ENCODE measurements around the gene SMU1. TPM values are rescaled to one million over a fixed set of nuclear protein-coding genes. Genes with fewer than 3 reads are reported as not detected.
A peak's percentile ranks its signal among the peaks of the same experiment; 100 is the strongest.

Gene SMU1
- total and polyA plus RNA-seq, 2 of the 13 experiments (the other 11 are each of a cell fraction or from before 2014, with no cell fraction given), result 12.9 to 36.6 TPM

DNA sequence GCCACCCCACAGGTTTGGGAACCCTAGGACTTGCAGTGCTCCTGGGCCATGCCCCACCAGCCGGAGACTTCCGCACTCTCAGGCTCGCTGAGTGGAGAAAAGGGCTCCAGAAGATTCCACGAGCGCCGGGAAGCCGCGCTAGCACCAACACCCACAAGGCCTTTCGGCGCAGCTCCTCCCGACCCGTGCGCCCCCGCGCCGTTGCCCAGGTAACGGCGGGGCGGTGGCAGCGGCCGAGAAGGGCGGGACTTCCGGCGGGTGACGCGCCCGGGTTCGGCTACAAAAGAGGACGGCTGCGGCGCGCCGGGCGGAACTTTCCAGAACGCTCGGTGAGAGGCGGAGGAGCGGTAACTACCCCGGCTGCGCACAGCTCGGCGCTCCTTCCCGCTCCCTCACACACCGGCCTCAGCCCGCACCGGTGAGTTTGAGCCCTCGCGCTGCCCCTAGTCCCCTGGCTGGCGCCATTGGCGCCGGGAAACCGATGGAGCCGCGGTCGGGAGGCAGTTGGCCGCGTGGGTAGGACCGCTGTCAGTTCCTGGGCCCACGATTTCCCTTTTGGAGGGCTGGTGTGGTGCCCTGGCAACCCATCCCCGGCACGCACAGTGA lies 51.4 kb downstream of the SMU1 start, which contains the start of gene DNAJA1 (continued):
- TF ChIP-seq FOXO4 (CRISPR knock-in tag; conservative IDR thresholded peaks at IDR 0.05) (no peak), HNRNPK (IDR thresholded peaks at IDR 0.05; ENCODE audit: low read depth, low read length, poor library complexity, severe bottlenecking) (peak; percentile 8), ZNF33A (CRISPR knock-in tag; IDR thresholded peaks at IDR 0.05; ENCODE audit: borderline replicate concordance) (no peak), MIER3 (CRISPR knock-in tag; IDR thresholded peaks at IDR 0.05; ENCODE audit: borderline replicate concordance) (peak; percentile 59; the same call in 1 of the 2 replicates), HDAC6 (IDR thresholded peaks at IDR 0.05; ENCODE audit: low read depth, low read length) (0 out of 2 replicates have a peak, but pooled peaks have one; percentile 63), ZNF615 (CRISPR knock-in tag; IDR thresholded peaks at IDR 0.05; ENCODE audit: borderline replicate concordance) (0 out of 2 replicates have a peak, but pooled peaks have one; percentile 57), TBP (CRISPR knock-in tag; IDR thresholded peaks at IDR 0.05) (no peak), ZNF747 (CRISPR knock-in tag; IDR thresholded peaks at IDR 0.05; ENCODE audit: borderline replicate concordance) (no peak), ZNF382 (CRISPR knock-in tag; IDR thresholded peaks at IDR 0.05; ENCODE audit: borderline replicate concordance) (no peak), ZNF207 (IDR thresholded peaks at IDR 0.05; ENCODE audit: borderline replicate concordance) (no peak), PRMT3 (CRISPR knock-in tag; IDR thresholded peaks at IDR 0.05; ENCODE audit: borderline replicate concordance, low read depth) (peak; percentile 76), ZNF12 (CRISPR knock-in tag; IDR thresholded peaks at IDR 0.05) (0 out of 2 replicates have a peak, but pooled peaks have one; percentile 13), PRPF4 (IDR thresholded peaks at IDR 0.05; ENCODE audit: low read depth, low read length, poor library complexity, severe bottlenecking) (no peak), ZNF264 (CRISPR knock-in tag; IDR thresholded peaks at IDR 0.05) (peak; percentile 49; the same call in 1 of the 2 replicates), ZNF142 (CRISPR knock-in tag; IDR thresholded peaks at IDR 0.05) (peak; percentile 81), CBX1 (IDR thresholded peaks at IDR 0.05; ENCODE audit: low read depth) (no peak), SCMH1 (CRISPR knock-in tag; IDR thresholded peaks at IDR 0.05; ENCODE audit: borderline replicate concordance) (no peak), MAF1 (CRISPR knock-in tag; IDR thresholded peaks at IDR 0.05; ENCODE audit: borderline replicate concordance) (no peak; the same call in 1 of the 2 replicates), FOSL1 (CRISPR knock-in tag; IDR thresholded peaks at IDR 0.05; ENCODE audit: borderline replicate concordance) (no peak)
- TF ChIP-seq, protein P1, sequence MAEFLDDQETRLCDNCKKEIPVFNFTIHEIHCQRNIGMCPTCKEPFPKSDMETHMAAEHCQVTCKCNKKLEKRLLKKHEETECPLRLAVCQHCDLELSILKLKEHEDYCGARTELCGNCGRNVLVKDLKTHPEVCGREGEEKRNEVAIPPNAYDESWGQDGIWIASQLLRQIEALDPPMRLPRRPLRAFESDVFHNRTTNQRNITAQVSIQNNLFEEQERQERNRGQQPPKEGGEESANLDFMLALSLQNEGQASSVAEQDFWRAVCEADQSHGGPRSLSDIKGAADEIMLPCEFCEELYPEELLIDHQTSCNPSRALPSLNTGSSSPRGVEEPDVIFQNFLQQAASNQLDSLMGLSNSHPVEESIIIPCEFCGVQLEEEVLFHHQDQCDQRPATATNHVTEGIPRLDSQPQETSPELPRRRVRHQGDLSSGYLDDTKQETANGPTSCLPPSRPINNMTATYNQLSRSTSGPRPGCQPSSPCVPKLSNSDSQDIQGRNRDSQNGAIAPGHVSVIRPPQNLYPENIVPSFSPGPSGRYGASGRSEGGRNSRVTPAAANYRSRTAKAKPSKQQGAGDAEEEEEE (CRISPR knock-in tag; IDR thresholded peaks at IDR 0.05; ENCODE audit: borderline replicate concordance), result no peak
